ENCODE data around the gene AMPD3. TPM values are rescaled to one million over a fixed set of nuclear protein-coding genes. Genes with fewer than 3 reads are reported as not detected.

AMPD3 gene
- total RNA-seq, 1 experiment from 2014 or later, result 5.9 TPM

DNA sequence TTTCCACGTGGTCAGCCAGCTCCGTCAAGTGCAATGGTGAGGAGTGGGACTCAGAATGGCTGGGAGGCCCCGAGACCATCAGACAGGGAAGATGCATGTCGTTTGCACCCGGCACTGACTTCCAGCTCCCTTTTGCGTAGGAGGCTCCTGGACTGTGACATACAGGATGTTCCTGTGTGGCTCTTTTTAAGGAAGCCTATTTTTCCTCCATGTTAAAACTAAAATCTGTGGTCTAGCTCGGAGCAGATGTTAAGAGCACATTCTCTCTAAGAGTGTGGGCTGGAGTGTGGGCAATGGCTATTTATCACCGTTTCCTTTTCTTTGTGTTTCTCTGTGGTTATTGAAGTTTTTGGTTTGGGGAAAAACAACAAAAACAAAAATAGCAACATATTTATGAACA, 40.9 kb upstream of the AMPD3 start:
- no peak overlapping the region for H3K23ac ChIP-seq (ENCODE audit: insufficient read length, low read depth, low read length)
- no peak overlapping the region for H3K9ac ChIP-seq (ENCODE audit: extremely low read depth, insufficient read length, low read length)
- no peak overlapping the region for H3K14ac ChIP-seq (ENCODE audit: insufficient read depth, low read length)
- no peak overlapping the region for H2BK5ac ChIP-seq (ENCODE audit: insufficient read length, low read length)
- no peak overlapping the region for H3K4ac ChIP-seq (ENCODE audit: low read depth, low read length)
- H2BK20ac ChIP-seq (ENCODE audit: low read depth, low read length, poor library complexity, severe bottlenecking), result no peak overlapping the region
- H3K79me2 ChIP-seq (ENCODE audit: insufficient read depth, low read length), result no peaks in the 10 kb centered on the region
- H3K79me1 ChIP-seq (ENCODE audit: insufficient read depth, low read depth, low read length, poor library complexity, severe bottlenecking), result no peaks in the 10 kb centered on the region
- no peak for DNase-seq
- H2BK12ac ChIP-seq (ENCODE audit: insufficient read length, low read depth, low read length), result no peak overlapping the region
- H3K9me3 ChIP-seq (ENCODE audit: control insufficient read depth, low read depth, low read length), result no peaks in the 10 kb centered on the region
- no peak overlapping the region for H3K27ac ChIP-seq (ENCODE audit: insufficient read length, low read depth, low read length)
- no peak overlapping the region for H3T11ph ChIP-seq (ENCODE audit: low read length)
- H3K4me2 ChIP-seq (ENCODE audit: insufficient read depth, insufficient read length, low read length), result no peak overlapping the region
- H2BK120ac ChIP-seq (ENCODE audit: low read depth, low read length, poor library complexity, severe bottlenecking), result no peak overlapping the region
- H3K36me3 Mint-ChIP-seq (ENCODE audit: insufficient read depth in 1 of 3, low read depth in 3 of 3), result no peaks in the 10 kb centered on the region; a peak in 1 of 7 replicates
- H3K9me3 Mint-ChIP-seq, result no peaks in the 10 kb centered on the region
- no peaks in the 10 kb centered on the region for H3K27me3 ChIP-seq (ENCODE audit: insufficient read depth, low read length)
- no peak overlapping the region for H2BK15ac ChIP-seq (ENCODE audit: low read depth, low read length)
- no peak for TF ChIP-seq CTCF (conservative IDR thresholded peaks at IDR 0.05)
- no peak overlapping the region for H4K91ac ChIP-seq (ENCODE audit: insufficient read length, low read depth, low read length)
- no CpG with 5 or more reads among the region's 8 CpGs for WGBS (ENCODE audit: extremely low coverage, insufficient read length, low lambda C conversion rate)
- H3K27me3 Mint-ChIP-seq (ENCODE audit: low read depth), result 0 out of 2 replicates have a peak, but pooled peaks cover 1% of the 10 kb centered on the region
- H4K8ac ChIP-seq (replicated peaks; ENCODE audit: insufficient read length, low read depth, low read length), result no peak overlapping the region
- no peaks in the 10 kb centered on the region for H3K4me1 ChIP-seq (ENCODE audit: insufficient read depth, low read length)
- no peak overlapping the region for H3K4me3 Mint-ChIP-seq
- H4K5ac ChIP-seq (ENCODE audit: insufficient read length, low read depth, low read length), result no peak overlapping the region
- H3K56ac ChIP-seq (ENCODE audit: insufficient read length, low read depth, low read length), result no peak overlapping the region
- peaks cover 2 to 9% of the 10 kb centered on the region in 2 experiments; a peak in 2 of 4 replicates for H3K4me1 Mint-ChIP-seq
- H3K18ac ChIP-seq (ENCODE audit: insufficient read length, low read depth, low read length), result no peak overlapping the region
- no peak overlapping the region for H2AFZ ChIP-seq (ENCODE audit: low read length)
- no peaks in the 10 kb centered on the region for H4K20me1 ChIP-seq (ENCODE audit: control insufficient read depth, insufficient read depth, insufficient read length)
- H3K23me2 ChIP-seq (ENCODE audit: insufficient read length, low read depth, low read length, poor library complexity, severe bottlenecking), result no peaks in the 10 kb centered on the region
- H2AK5ac ChIP-seq (ENCODE audit: insufficient read length, low read length), result no peak overlapping the region
- H3K27ac Mint-ChIP-seq, result no peak overlapping the region
